Stimulated activated CD4-positive, alpha-beta T cell treated with anti-CD3 and anti-CD28 coated beads, Interleukin-15, amount 100 ng/mL, for 1 hour (primary cell): ENCODE data around the gene LRTM2.

Experiments used
- DNase-seq, 2 donors: peaks; one replicate each; pipeline ENCODE4 v3.0.0-alpha.2; 2020; ENCODE audit warnings: low read depth in 1 of 2, low spot score in 1 of 2

Gene LRTM2

DNA sequence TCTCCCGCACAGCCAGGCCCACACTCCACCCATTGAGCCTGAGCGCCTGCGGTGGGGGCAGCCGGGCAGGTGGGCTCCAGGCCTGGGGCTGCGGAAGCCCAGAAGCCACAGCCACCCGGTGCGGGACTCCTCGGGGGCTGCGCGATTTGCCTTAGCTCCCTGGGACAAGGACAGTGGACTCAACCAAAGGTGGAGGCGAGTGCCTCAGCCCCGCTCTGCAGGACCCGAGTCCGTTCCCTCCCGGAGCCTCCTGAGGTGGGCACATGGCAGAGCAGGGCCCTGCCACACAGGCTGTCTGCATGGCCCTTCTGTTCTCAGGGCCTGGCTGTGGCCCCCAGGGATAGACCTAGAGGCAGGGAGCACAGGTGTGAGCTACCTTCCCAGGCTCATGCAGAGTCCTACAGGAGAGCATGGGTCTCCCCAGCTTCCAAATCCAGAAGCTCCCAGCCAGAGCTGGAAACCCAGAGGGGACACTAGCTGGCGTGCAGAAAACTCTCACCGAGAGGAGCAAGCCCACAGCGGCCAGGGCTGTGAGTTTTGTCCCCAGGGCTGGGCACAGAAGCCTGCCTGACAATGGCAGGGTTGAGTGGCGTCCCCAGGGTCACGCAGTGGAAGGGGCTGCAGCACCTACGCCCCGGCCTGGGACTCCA, 22.2 kb upstream of the LRTM2 start:
- DNase-seq = no peak

DNA sequence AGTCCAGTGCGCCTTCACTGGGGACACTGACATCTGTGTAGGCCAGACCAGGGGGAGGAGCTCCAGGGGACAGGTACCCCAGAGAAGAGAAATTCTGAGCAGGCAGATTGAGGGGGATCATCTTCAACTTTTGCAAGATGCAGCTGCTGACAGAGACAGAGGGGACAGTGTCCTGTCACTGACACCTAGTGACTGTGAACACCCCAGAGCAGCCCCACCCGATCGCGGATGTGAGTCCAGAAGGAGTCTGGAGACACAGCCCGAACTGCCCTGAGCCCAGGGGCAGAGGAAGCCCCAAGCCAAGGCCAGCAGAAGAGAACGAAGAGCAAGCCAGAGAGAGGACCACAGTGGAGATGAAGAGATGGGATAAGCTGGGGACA, 21.7 kb upstream of the LRTM2 start:
- DNase-seq = no peak

- DNase-seq = no peak
Observed at GRCh38 chr12:1799051-1799881, 21.1 kb upstream of the LRTM2 start.

GRCh38 chr12:1799882-1800400, 20.4 kb upstream of the LRTM2 start:
- DNase-seq = no peak

GRCh38 chr12:1800401-1801302, 19.7 kb upstream of the LRTM2 start:
- no peak for DNase-seq

DNA sequence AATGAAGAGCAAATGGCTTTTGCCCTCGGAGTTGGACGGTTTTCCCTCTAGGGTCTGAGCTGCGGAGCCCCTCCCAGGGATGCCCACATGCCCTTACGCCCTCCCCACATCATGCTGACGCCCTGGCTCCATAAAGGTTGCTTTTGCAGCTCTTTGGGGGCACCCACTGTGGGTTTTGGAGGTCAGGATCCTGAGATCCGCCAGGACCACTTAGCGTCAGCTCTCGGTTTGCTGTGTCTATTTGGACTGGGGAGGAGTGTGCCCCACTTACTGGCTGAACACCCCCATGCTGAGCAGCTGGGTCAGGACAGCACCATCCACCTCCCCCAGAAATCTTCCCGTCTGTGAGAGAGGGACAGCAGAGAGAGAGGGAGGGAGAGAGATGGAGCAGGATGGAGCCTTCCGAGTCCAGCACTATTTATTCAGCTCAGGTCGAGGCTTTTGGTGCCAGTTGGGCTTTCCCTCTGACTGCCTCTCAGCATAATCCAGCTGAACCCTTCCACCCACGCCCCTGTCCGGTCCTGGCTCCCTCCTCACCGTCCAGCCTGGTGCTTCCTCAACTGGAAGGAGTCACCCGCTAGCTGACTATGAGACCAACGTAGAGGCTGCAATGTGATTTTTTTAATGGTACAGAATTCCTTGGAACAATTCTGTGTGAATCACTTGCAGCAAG, 18.9 kb upstream of the LRTM2 start:
- no peak for DNase-seq

GRCh38 chr12:1803736-1804135, 16.6 kb upstream of the LRTM2 start:
- no peak for DNase-seq

DNA sequence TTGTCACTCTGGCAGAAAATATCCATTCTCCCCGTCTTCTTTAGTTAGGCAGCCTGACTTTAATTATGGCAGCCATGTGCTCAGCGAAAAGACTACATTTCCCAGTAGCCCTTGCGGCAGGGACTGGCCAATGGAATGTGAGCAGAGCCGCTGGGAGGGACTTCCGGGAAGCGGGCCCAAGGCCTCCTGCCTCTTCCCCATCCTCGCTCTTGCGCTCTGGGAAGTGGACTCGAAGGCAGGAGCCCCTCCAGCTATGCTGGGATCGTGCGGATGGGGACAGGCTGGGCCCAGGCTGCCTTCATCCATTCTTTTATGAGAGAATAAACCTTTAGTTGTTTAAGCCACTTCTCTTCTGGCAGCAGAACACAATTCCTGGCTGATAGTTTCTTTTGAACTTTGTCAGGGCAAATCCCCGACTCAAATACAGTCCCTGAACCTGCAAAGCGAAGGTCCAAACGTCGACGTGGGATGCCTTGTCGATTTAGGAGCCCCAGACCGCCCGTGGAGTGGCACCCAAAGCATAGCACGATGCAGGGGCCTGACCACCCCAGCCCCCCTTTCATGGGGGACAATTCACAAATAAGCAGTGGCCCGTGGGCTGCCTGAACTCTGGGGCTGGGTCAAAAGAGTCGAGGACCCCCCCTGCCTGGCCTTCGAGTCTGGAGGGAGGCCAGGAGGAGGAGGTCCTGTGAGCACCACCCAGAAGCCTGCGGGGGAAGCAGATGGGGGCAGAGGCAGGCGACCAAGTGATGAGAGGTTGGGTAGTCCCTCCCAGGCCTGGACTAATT, 15.6 kb upstream of the LRTM2 start:
- peak; percentile 65 to 69 for DNase-seq

DNA sequence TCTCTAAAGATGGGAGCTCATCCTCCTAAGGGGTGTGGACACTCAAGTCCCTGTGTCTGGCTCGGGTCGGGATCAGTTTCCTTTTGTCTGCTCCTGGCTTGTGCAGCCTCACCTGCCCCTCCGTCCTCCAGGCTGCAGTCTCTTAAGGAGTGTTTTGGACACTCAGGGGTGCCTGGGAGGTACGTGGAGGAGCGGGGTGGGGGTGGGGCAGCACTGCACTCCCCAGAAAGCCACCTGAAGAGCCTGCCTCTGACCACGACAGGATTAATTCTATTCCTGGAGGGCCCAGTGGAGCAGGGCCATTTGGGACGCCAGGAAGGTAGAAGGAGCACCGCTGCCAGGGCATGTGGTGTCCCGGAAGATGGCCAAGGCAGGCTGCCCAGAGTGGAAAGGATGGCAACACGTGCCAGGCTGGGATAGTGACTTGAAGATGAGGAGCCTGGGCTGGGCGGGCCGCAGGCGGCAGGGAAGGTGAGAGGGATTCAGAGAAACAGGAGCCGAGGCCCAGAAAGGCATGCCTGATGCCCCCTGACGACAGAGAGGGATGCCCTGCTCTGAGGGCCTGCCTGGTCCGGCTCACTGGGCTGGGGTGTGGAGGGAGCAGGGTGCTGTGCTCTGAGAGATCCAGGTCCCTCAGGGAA, 14.8 kb upstream of the LRTM2 start:
- no peak for DNase-seq

DNA sequence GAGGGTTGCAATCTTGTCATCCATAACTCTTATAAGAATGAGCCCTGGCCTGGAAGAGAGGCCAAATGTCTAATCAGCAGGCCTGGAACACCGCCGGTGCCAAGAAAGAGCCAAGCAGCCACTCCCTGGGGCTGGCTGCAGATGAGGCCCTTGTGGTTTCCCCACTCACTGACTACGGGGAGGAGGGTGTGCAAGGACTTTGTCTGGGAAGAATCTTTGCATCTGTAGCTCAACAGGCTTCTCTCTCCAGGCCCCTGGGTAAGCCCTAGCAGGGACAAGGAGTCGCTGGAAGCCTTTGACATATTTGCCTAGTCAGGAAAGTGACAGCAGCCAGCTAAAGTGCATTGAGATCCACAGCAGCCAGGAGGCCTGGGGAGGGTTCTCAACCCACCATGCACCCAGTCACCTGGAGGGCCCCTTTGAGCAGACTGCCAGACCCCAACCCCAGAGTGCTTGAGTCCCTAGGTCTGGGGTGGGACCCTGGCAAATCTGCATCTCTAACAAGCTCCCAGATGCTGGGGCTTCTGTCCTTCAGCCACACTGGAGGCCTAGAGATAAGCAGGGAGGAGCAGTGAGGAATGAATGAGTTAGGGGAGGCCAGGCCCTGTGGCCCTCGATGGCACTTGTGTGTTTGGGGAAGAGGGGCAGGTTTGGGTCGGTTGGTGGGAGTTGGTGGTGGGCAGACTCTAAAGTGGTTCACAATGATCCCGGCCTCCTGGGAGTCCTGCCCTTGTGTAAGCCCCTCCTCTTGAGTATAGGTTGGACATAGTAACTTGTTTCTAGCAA, 13.9 kb upstream of the LRTM2 start:
- DNase-seq = no peak

DNA sequence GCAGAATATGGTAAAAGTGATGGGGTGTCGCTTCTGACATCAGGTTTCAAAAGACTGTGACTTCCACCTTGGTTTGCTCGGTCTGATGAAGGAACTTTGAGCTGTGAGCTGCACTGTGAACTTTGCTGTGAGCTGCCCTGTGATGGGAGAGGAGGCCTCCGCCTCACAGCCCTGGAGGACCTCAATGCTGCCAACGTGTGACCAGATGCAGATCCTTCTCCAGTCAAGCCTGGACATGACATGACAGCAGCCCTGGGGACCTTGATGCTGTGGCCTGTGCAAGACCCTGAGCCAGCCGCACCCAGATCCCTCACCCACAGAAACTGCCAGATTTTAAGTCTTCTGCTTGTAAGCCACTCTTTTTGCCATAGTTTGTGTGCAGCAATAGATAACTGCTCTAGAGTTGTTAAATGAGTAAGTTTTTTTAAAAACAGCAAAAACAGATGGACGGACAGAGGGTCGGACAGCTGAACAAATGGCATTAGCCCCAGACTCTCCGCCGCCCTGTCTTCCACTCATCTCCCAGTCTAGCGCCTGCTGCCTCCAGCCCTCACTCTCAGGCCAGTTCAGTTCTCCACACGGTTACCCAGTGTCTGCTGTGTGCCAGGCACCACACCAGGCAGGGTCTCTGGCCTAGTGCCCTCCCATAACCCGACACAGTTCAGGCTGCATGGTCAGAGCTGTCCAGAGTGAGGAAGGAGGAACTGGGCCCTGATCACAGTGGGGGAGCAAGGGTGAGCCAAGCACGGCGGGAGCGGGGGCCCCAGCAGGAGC, 13.1 kb upstream of the LRTM2 start:
- DNase-seq = no peak

GRCh38 chr12:1808036-1808797, 12.1 kb upstream of the LRTM2 start:
- no peak for DNase-seq

DNA sequence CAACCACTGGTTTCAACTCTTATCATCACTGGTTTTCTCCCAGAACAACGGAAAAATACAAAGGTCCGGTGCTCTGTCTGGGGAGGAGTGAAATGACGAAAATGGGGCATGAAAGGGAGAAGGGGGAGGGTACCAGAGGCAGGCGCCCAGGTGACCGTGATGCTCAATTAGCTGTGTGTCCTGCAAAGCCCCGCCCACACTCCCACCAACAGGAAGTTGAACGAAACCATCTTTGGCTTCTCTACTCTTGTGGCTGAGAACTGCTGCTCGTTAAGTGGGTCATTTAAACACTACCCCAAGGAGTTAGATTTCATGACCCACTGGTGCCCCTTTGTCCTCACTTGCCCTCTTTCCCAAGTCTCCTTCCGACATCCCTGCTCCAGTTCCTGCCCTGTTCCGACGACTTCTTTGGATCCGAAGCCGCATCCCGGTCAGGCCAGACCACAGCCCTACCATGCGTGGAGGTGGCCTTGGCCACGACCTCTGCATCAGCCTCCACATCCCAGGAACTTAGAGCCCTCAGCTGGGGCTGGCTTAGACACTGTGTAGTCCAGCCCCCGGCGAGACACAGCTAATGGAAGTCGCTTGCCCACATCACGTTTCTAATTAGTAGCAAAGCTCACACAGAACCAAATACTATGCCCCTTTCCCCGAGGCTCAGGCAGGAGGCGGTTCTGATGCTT, 11.4 kb upstream of the LRTM2 start:
- no peak for DNase-seq

- DNase-seq = no peak
Observed at GRCh38 chr12:1809591-1810190, 10.7 kb upstream of the LRTM2 start.

DNA sequence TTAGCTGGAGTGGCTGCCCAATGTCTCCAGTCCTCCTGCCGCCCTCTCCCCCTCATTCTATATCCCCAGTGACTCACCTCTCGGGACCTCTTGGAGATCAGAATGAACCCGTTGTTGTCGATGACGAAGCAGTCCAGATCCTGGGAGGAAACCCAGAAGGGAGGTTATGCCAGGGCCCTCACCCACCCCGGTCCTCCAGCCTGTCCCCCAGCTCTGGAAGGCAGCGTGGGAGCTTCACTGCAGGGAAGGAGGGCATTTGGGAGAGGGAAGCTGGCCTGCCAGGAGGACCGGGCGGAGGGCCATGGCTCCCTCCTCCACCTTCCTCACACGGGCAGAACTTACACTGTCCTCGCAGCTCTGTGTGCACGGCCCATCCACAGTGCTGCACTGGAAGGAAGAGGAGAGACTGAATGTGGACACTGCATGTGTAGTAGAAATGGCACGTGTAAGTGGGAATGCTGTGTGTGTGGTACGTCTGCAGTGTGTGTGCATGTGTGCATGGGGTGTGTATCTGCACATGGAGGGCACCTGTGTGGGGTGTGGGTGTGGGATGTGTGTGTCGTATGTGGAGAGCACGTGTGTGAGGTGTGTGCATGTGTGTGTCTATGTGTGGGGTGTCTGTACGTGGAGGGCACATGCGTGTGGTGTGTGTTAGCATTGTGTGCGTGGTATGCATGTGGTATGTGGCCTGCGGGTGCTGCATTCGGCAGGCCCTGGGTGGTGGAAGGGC, 10.0 kb upstream of the LRTM2 start:
- DNase-seq = no peak

- no peak for DNase-seq
Observed at GRCh38 chr12:1810931-1811280, 9.5 kb upstream of the LRTM2 start.
